OCI-LY7 (cell line): ENCODE measurements around the gene GPC2.

Experiments used
- EZH2phosphoT487 ChIP-seq: fragments of 200-600 bp; sonication (generic); IDR thresholded peaks from 2 replicates; pipeline ENCODE4 v1.6.1; 2018; ENCODE audit warnings: low read depth, borderline replicate concordance, mild to moderate bottlenecking, mixed run types, antibody characterized with exemption, low read length, moderate library complexity, mixed read lengths
- TF ChIP-seq, protein P1 (sequence below): fragments of 200-600 bp; sonication (generic); conservative IDR thresholded peaks from 2 replicates; pipeline ENCODE4 v1.5.1; 2014; ENCODE audit warnings: mild to moderate bottlenecking, antibody characterized with exemption, low read length, moderate library complexity, mixed read lengths

DNA sequence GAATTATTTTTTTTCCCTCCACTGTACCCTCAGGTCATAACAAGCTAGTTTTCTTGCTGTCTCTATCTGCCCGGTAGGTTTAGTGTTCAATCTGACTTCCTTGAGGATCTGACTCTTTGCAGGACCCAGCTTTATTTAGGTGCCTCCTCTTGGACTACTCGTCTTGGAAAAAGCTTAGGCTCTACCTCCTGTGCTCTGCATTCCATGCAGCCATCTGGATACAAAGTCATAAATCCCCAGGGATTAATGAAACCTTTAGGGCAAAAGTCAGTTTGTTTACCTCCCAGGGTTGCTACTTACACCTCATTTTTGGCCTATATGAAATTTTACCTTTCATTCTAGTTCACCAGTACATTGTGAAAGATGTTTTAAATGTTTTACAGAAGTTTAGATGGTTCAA lies 8.5 kb upstream of the GPC2 start:
- TF ChIP-seq, protein P1, sequence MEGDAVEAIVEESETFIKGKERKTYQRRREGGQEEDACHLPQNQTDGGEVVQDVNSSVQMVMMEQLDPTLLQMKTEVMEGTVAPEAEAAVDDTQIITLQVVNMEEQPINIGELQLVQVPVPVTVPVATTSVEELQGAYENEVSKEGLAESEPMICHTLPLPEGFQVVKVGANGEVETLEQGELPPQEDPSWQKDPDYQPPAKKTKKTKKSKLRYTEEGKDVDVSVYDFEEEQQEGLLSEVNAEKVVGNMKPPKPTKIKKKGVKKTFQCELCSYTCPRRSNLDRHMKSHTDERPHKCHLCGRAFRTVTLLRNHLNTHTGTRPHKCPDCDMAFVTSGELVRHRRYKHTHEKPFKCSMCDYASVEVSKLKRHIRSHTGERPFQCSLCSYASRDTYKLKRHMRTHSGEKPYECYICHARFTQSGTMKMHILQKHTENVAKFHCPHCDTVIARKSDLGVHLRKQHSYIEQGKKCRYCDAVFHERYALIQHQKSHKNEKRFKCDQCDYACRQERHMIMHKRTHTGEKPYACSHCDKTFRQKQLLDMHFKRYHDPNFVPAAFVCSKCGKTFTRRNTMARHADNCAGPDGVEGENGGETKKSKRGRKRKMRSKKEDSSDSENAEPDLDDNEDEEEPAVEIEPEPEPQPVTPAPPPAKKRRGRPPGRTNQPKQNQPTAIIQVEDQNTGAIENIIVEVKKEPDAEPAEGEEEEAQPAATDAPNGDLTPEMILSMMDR: no peak
- no peak for TF ChIP-seq EZH2phosphoT487
